ACC112 (cell line): ENCODE measurements around the gene CORO2A.

Experiments used
- H2AFZ ChIP-seq: fragments of 200-600 bp; sonication (generic); one replicate; pipeline ENCODE4 v1.6.0; 2017; ENCODE audit warnings: antibody characterized with exemption, low read length; ENCODE audit not compliant: unreplicated experiment
- H3K27ac ChIP-seq: fragments of 200-600 bp; sonication (generic); 2 replicates; pipeline ENCODE4 v1.5.1; 2014; ENCODE audit warnings: low read depth, mild to moderate bottlenecking, antibody characterized with exemption, low read length, moderate library complexity
- H3K27me3 ChIP-seq: fragments of 200-600 bp; sonication (generic); 2 replicates; pipeline ENCODE4 v1.6.1; 2014; ENCODE audit warnings: mild to moderate bottlenecking, antibody characterized with exemption, low read length, moderate library complexity, mixed read lengths; ENCODE audit not compliant: insufficient read depth
- H3K36me3 ChIP-seq: fragments of 200-600 bp; sonication (generic); 2 replicates; pipeline ENCODE4 v1.6.1; 2016; ENCODE audit warnings: mild to moderate bottlenecking, antibody characterized with exemption, low read length, moderate library complexity, mixed read lengths; ENCODE audit not compliant: insufficient read depth
- H3K4me1 ChIP-seq: fragments of 200-600 bp; sonication (generic); one replicate; pipeline ENCODE4 v1.6.1; 2016; ENCODE audit warnings: low read length, mixed read lengths; ENCODE audit not compliant: insufficient read depth, unreplicated experiment, control insufficient read depth
- H3K4me3 ChIP-seq: fragments of 200-600 bp; sonication (generic); 2 replicates; pipeline ENCODE4 v1.5.1; 2014; ENCODE audit warnings: mild to moderate bottlenecking, low read depth, low read length
- H3K79me2 ChIP-seq: fragments of 200-600 bp; sonication (generic); one replicate; pipeline ENCODE4 v1.6.0; 2016; ENCODE audit warnings: low read length; ENCODE audit not compliant: control insufficient read depth, unreplicated experiment, insufficient read depth

The CORO2A gene

DNA sequence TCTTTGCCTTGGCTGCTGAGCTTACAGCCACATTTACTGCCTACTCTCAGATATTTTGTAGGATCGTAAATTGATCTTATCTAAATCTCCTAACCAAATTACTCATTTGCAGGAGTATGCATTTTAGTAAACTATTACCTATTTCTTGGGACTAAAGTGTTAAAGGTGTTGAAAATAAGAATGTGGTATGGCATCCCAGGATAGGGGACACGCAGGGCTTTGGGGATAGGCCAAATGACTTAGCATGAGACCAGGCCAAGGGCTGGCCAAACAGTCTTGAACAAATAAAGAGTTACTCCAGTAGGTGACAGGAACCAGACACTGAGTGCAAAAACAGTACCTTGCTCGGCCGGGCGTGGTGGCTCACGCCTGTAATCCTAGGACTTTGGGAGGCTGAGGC lies 37.9 kb upstream of the CORO2A start:
- H3K4me1 ChIP-seq: peaks cover 36% of the 10 kb centered on the region
- no peaks in the 10 kb centered on the region for H3K27me3 ChIP-seq
- H3K27ac ChIP-seq: no peak overlapping the region
- no peaks in the 10 kb centered on the region for H3K79me2 ChIP-seq
- no peak overlapping the region for H2AFZ ChIP-seq
- no peak overlapping the region for H3K4me3 ChIP-seq
- peaks cover 54% of the 10 kb centered on the region for H3K36me3 ChIP-seq

- peaks cover 55% of the 10 kb centered on the region; the same call in 1 of the 2 replicates for H3K36me3 ChIP-seq
- no peaks in the 10 kb centered on the region for H3K79me2 ChIP-seq
- no peak overlapping the region for H2AFZ ChIP-seq
- no peaks in the 10 kb centered on the region for H3K27me3 ChIP-seq
- no peak overlapping the region for H3K27ac ChIP-seq
- peaks cover 39% of the 10 kb centered on the region for H3K4me1 ChIP-seq
- H3K4me3 ChIP-seq: no peak overlapping the region
Observed at GRCh38 chr9:98229620-98230019, 37.2 kb upstream of the CORO2A start.

GRCh38 chr9:98229090-98229395 lies 36.6 kb upstream of the CORO2A start:
- Histone ChIP-seq H3K36me3 (peaks cover 55% of the 10 kb centered on the region; the same call in 1 of the 2 replicates), H3K4me1 (peaks cover 44% of the 10 kb centered on the region), H3K79me2 (no peaks in the 10 kb centered on the region), H2AFZ (no peak overlapping the region), H3K4me3 (no peak overlapping the region), H3K27me3 (no peaks in the 10 kb centered on the region), H3K27ac (0 out of 2 replicates have a peak overlapping the region, but pooled peaks have one; percentile 7)

GRCh38 chr9:98228392-98229089 lies 36.1 kb upstream of the CORO2A start:
- H3K79me2 ChIP-seq: no peaks in the 10 kb centered on the region
- peaks cover 46% of the 10 kb centered on the region for H3K4me1 ChIP-seq
- peak overlapping the region; percentile 7 for H3K27ac ChIP-seq
- peaks cover 52% of the 10 kb centered on the region; the same call in 1 of the 2 replicates for H3K36me3 ChIP-seq
- H2AFZ ChIP-seq: no peak overlapping the region
- no peaks in the 10 kb centered on the region for H3K27me3 ChIP-seq
- H3K4me3 ChIP-seq: no peak overlapping the region

- Histone ChIP-seq H3K79me2 (no peaks in the 10 kb centered on the region), H3K27me3 (no peaks in the 10 kb centered on the region), H3K4me1 (peaks cover 53% of the 10 kb centered on the region), H3K4me3 (no peak overlapping the region), H3K27ac (peak overlapping the region; percentile 6; the same call in 1 of the 2 replicates), H3K36me3 (peaks cover 49% of the 10 kb centered on the region; the same call in 1 of the 2 replicates), H2AFZ (no peak overlapping the region)
Observed at GRCh38 chr9:98227883-98228282, 35.4 kb upstream of the CORO2A start.

- no peak overlapping the region for H3K4me3 ChIP-seq
- no peaks in the 10 kb centered on the region for H3K79me2 ChIP-seq
- no peaks in the 10 kb centered on the region for H3K27me3 ChIP-seq
- peaks cover 55% of the 10 kb centered on the region for H3K36me3 ChIP-seq
- H3K4me1 ChIP-seq: peaks cover 56% of the 10 kb centered on the region
- H3K27ac ChIP-seq: peak overlapping the region; percentile 43
- H2AFZ ChIP-seq: no peak overlapping the region
Observed at GRCh38 chr9:98226957-98227356, 34.5 kb upstream of the CORO2A start.

DNA sequence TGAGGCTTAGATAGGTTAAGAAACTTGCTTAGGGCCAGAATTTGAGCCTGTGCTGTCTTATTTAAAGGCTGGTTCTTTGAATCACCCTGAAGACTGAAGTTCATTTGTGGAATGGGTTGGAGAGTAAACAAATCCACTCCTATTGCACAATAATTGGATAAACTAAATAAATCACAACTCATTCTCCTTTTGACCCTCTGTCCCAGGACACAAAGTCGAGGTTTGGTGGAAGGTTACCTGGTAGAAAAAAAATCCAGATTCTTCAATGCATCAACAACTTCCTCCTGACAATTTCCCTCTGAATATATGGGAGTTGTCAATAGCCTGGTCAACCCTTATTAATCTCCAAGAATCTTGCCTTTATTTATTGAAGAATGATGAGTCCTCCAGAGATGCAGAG lies 34.1 kb upstream of the CORO2A start:
- H3K27me3 ChIP-seq: no peaks in the 10 kb centered on the region
- H3K4me1 ChIP-seq: peaks cover 53% of the 10 kb centered on the region
- H3K4me3 ChIP-seq: no peak overlapping the region
- H3K79me2 ChIP-seq: no peaks in the 10 kb centered on the region
- peaks cover 56% of the 10 kb centered on the region for H3K36me3 ChIP-seq
- H2AFZ ChIP-seq: no peak overlapping the region
- H3K27ac ChIP-seq: peak overlapping the region; percentile 43

DNA sequence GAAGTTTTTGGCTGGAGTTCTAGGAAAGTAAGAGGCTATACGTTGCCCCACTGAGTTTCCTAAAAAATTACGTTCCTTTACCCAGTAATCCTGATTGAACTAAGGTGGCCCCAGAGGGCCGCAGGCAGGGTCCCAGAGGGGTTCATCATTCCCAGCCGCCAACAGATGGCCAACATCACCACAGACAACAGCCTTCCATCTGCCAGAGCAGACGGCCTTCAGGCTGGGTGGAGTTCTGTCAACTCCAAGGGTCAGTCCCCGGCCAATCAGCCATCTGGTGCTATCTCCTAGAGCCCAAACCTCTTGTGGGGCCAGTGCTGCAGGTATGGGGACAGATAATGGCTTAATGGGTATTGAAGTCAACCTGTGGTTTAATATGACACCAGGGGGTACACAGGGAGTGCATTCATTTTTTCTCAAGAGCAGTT lies 32.6 kb upstream of the CORO2A start:
- no peaks in the 10 kb centered on the region for H3K79me2 ChIP-seq
- peak overlapping the region; percentile 98 for H3K27ac ChIP-seq
- peaks cover 55% of the 10 kb centered on the region for H3K36me3 ChIP-seq
- peaks cover 52% of the 10 kb centered on the region for H3K4me1 ChIP-seq
- no peak overlapping the region for H2AFZ ChIP-seq
- no peak overlapping the region for H3K4me3 ChIP-seq
- H3K27me3 ChIP-seq: no peaks in the 10 kb centered on the region

GRCh38 chr9:98222885-98223691 lies 30.7 kb upstream of the CORO2A start:
- H2AFZ ChIP-seq: no peak overlapping the region

DNA sequence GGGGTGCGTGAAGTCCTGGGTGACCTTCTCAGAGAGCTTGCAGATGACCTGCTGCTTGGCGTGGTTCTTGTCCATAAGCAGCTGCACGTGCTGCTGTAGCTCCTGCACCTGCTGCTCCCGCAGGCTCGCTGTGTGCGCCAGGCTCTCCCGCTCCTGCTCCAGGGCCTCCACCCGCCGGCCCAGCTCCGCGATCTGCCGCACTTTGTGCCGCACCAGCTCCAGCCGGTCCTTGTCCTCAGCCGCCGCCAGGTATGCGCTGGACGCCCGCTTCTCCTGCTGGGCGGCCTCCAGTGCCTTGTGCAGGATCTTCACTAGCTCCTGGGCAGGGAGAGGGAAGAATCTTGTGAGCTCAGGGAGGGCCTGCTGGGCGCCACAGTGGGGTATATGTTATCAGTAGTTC lies 28.5 kb upstream of the CORO2A start:
- Histone ChIP-seq H3K27me3 (no peaks in the 10 kb centered on the region), H3K4me1 (peaks cover 29% of the 10 kb centered on the region), H2AFZ (no peak overlapping the region), H3K4me3 (no peak overlapping the region), H3K36me3 (peaks cover 31% of the 10 kb centered on the region), H3K27ac (no peak overlapping the region), H3K79me2 (no peaks in the 10 kb centered on the region)

More at GRCh38 chr9:98222885-98223691, 30.7 kb upstream of the CORO2A start:
- Histone ChIP-seq H3K79me2 (no peaks in the 10 kb centered on the region), H3K4me1 (peaks cover 43% of the 10 kb centered on the region), H3K27me3 (no peaks in the 10 kb centered on the region), H3K27ac (peak overlapping the region; percentile 98), H3K36me3 (peaks cover 44% of the 10 kb centered on the region), H3K4me3 (peak overlapping the region; percentile 6; the same call in 1 of the 2 replicates)
